Activated CD8-positive, alpha-beta memory T cell treated with anti-CD3 and anti-CD28 coated beads for 4 hours (primary cell): ENCODE data around the gene KRTAP4-4.
"Not testable (repeated sequence)": the region's sequence is repeated elsewhere in the genome, so short reads cannot be mapped to it uniquely, and the experiment has no call there.

ENCODE experiments used
- DNase-seq, 2 donors: peaks; one replicate each; pipeline ENCODE4 v3.0.0-alpha.2; 2020; ENCODE audit warnings: low read depth in 2 of 2

Gene KRTAP4-4

GRCh38 chr17:41148971-41149651, 11.4 kb downstream of the KRTAP4-4 start:
- not testable (repeated sequence) for DNase-seq

GRCh38 chr17:41147531-41148204, 12.9 kb downstream of the KRTAP4-4 start:
- no peak for DNase-seq

GRCh38 chr17:41145261-41145660, 15.3 kb downstream of the KRTAP4-4 start:
- DNase-seq, result no peak

DNA sequence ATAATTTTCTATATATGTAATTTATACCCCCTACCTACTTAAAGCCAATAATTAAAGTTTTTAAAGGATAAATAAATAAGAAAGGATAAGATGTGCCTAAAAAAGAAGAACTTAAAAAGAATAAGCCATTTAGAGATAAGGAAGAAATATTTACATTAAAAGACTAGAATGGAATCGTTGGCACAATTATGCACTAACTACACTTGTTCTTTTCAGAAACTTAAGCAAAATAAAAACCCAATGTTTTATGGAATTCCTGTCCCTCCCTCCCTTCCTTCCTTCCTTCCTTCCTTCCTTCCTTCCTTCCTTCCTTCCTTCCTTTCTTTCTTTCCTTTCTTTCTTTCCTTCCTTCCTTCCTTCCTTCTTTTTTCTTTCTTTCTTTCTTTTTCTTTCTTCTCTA, 15.7 kb downstream of the KRTAP4-4 start:
- no peak for DNase-seq

GRCh38 chr17:41141361-41141760, 19.2 kb downstream of the KRTAP4-4 start:
- DNase-seq, result no peak

DNA sequence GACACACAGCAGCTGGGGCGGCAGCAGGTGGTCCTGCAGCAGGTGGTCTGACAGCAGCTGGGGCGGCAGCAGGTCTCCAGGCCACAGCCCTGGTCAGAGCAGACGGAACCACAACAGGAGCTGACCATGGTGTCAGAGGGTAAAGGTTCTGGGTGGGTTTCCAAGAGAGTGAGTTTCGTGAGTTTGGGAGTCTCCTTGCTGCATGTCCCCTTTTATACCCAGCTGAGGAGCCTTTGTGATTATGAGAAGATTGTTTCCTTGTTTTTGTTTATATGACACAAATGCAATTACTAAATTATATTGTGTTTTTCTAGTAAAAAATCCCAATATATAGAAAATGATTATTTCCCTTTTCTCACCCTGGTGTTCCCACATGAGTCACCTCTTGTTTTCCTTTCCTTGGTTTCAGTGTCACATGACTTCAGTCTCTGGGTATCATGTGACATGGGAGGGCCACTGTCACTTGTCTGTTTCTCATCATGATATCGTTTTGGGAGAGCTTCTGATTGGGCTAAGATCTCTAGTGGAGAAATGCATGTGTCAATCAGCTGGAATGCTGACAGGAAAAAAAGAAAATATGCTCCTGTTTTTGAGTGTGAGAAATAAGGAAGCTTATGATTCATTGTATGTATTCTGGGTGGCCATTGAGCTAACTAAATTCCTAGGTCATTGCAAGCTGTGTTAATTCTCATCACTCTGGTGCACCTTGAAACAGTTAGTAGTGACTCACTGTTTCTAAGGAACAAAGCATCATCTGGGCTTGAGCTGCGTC, 20.0 kb downstream of the KRTAP4-4 start, which contains the start of gene KRTAP4-6:
Gene KRTAP4-6, minus strand, starts transcription at position 185 of the 772 bp plus-strand sequence. Its CDS starts 57 bp downstream, at position 128.
- DNase-seq, result no peak

GRCh38 chr17:41139865-41140264, 20.7 kb downstream of the KRTAP4-4 start:
- DNase-seq, result not testable (repeated sequence)

DNA sequence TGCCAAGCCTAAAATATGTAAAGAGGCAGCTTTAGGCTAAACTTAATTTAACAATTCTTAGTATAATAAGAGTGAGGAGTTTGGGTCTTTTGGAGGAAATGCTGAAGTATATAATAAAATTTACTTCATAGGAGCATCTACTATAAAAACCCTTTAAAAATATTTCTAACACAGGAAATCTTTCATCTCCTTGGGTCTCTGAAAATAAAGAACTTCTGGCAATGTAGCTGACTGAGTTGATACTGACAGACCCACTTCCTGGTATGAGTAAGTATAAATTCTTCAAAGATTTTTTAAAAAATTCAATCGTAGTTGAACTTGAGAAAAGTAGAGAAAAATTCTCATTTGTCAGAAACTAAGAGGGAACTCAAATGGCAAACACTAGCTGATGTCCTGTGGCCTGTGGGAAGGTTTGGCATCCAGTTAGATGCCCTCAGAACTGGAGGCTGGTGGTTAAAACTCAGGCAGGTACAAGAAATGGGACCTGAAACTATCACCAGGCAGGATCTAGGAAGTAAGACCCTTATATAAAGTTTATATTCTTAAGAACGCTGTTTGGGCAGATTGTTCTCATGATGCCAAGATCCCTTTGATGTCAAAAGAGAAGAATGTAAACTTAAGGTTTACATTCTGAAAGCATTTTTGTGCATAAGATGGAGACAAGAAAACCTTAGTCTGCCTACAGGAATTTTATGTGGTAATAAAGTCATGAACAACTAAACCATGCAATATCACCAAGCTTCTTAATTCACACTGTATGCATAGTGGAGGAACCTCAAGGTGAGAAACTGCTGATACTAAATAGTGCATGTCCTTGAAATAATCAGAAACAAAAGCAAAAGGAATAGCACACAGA, 26.4 kb downstream of the KRTAP4-4 start:
- DNase-seq, result no peak

GRCh38 chr17:41131979-41132378, 28.6 kb downstream of the KRTAP4-4 start:
- DNase-seq, result no peak

DNA sequence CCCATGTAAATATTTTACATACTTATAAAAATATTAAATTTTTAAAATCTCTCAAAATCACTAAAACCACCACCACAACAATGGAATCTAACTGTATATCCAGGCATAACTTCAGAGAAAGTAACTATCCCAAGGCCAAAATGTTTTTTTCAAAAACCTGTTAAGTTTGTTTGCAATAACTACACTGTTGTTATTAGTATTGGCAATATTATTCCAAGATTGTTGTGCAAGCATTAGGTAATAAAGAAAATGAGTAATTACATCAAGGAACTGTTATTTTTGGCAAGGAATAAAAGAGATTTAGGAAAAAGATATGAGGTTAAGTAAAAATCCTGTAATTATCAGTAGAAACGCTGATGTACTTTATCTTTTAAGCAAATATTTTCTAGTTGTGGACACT, 33.2 kb downstream of the KRTAP4-4 start:
- DNase-seq, result no peak

DNA sequence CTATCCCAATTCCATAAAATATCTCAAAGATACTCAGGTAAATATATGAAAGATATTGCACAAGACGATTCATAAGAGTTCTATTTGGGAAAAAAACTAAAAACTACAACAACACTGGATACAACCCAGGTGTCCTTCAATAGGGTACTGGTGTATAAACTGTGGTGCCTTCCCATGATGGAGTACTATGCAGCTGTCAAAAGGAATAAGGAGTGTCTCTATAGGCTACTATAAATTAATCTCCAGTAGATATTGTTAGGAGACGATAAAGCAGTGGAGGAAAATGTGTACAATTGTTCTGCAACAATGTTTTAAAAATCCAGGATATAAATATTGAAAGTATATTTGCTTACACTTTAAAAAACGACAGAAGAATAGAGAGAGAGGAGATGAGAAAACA, 34.1 kb downstream of the KRTAP4-4 start:
- no peak for DNase-seq

GRCh38 chr17:41125064-41125463, 35.5 kb downstream of the KRTAP4-4 start:
- no peak for DNase-seq

DNA sequence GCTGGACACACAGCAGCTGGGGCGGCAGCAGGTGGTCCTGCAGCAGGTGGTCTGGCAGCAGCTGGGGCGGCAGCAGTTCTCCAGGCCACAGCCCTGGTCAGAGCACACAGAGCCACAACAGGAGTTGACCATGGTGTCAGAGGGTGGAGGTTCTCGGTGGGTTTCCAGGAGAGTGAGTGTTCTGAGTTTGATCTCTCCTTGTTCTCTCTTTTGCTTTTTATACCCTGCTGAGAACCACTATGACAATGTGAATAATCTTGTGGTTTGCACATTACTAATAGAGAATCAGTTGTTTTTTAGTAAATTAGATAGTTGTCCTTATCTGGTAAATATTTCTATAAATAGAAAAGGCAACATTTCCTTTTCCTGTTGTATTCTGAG, 36.6 kb downstream of the KRTAP4-4 start, which contains the start of gene KRTAP4-12:
Gene KRTAP4-12, minus strand, starts transcription at position 192 of the 381 bp plus-strand sequence. Its CDS starts 60 bp downstream, at position 132.
- DNase-seq, result not testable (repeated sequence)

- DNase-seq, result not testable (repeated sequence)
These were observed 37.1 kb downstream of the KRTAP4-4 start for GRCh38 chr17:41123292-41123990.

- no peak for DNase-seq
These were observed 38.8 kb downstream of the KRTAP4-4 start for GRCh38 chr17:41121742-41122141.

DNA sequence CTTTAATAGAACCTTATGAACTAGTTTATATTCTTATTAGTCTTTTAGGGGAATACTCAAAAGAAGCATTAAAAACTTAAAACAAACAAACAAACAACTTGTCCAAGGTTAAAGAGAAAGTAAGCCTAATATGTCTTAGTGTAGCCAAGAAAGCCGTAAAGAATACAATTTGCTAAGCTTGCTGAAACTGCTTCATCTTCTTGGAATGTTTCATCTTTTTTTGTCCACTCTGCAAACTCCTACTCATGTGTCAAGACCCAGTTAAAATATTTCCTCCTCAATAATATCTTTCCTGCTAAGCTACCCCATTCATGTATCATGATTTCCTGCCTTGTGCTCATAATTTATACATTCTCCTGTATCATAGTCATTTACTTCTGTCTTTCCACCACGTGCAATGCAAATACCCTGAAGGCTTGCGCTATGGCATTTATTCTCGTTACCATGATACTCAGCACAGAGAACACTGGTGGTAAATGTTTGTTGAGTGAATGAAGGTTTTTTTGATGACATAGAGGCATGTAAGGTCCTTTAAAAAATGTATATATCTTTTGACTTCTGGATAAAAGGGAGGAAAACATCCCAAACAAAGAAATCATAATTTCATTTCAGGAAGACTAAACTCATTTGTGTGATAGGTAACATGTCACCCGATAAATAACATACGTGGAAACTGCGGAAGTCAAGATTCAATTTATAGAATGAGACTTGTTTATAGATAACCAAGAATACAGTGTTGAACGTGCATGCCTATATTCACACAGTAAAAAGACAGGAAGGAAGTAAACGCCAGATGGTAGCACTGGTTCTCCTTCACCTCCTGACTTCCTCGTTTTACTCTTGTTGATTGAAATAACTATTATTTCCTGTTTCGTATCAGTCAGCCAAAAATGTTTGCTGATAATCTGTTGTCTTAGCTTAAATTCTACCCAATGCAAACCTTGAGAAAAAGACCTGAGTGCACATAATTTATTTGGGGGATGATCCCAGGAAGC, 40.6 kb downstream of the KRTAP4-4 start:
- not testable (repeated sequence) for DNase-seq

DNA sequence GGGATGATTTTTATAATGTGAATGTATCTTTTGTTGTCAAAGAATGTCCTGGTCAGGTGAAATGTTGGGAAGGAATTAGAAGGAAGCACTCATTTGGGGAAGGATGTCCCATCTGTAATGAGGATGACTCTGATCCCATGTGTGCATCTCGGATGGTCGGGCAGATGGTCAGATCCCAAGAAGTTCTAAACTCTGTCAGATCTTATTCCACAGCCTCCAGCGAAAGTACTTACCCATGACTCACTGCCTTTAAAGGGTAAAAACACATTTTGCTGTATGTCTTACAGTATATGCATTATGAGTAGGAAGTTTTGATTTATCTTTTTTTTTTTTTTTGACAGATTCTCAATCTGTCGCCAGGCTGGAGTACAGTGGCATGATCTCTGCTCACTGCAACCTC, 41.8 kb downstream of the KRTAP4-4 start:
- no peak for DNase-seq

GRCh38 chr17:41117846-41118386, 42.6 kb downstream of the KRTAP4-4 start, which contains the start of gene KRTAP4-11:
KRTAP4-11 (minus strand) TSS chr17:41118373; CDS start chr17:41118315, 58 bp downstream.
- DNase-seq, result not testable (repeated sequence)

- DNase-seq, result no peak
These were observed 44.3 kb downstream of the KRTAP4-4 start for GRCh38 chr17:41116297-41116696.
